Activated naive CD4-positive, alpha-beta T cell treated with anti-CD3 and anti-CD28 coated beads for 36 hours (primary cell): ENCODE data around the gene COPB1. TPM values are rescaled to one million over a fixed set of nuclear protein-coding genes. Genes with fewer than 3 reads are reported as not detected.

Source experiments
- CTCF ChIA-PET: fragments of 350-600 bp; sonication (Branson Sonifier 250); formaldehyde crosslinking; loops from one replicate; lab custom pipeline; 2021; ENCODE audit warnings: antibody characterized with exemption; lab: Charles Lee
- DNase-seq: peaks from one replicate; pipeline ENCODE4 v3.0.0-alpha.2; 2020
- H3K27ac Mint-ChIP-seq: one replicate; pipeline ENCODE4 v1.8.0; 2021; ENCODE audit warnings: mild to moderate bottlenecking, mixed read lengths
- H3K27me3 Mint-ChIP-seq: one replicate; pipeline ENCODE4 v1.8.0; 2021; ENCODE audit warnings: low read depth, mixed read lengths
- H3K36me3 Mint-ChIP-seq: one replicate; pipeline ENCODE4 v1.8.0; 2021; ENCODE audit warnings: low read depth, mixed read lengths
- H3K4me1 Mint-ChIP-seq: one replicate; pipeline ENCODE4 v1.8.0; 2021; ENCODE audit warnings: low read depth, mixed read lengths
- H3K4me3 Mint-ChIP-seq: one replicate; pipeline ENCODE4 v1.8.0; 2021; ENCODE audit warnings: mild to moderate bottlenecking, moderate library complexity, mixed read lengths
- H3K9me3 Mint-ChIP-seq: one replicate; pipeline ENCODE4 v1.8.0; 2021; ENCODE audit warnings: mixed read lengths
- intact Hi-C: fragments of 100-400 bp; cut with micrococcal nuclease; formaldehyde crosslinking; loops from one replicate; pipeline ENCODE4 v1.15.1; 2023
- total RNA-seq, 2 experiments: library from RNA; stranded (reverse); gene quantifications; one replicate each; pipeline ENCODE4 v1.2.3, GENCODE V29; 2021

The COPB1 gene
- total RNA-seq, 2 experiments from 2014 or later = 111 to 112 TPM

DNA sequence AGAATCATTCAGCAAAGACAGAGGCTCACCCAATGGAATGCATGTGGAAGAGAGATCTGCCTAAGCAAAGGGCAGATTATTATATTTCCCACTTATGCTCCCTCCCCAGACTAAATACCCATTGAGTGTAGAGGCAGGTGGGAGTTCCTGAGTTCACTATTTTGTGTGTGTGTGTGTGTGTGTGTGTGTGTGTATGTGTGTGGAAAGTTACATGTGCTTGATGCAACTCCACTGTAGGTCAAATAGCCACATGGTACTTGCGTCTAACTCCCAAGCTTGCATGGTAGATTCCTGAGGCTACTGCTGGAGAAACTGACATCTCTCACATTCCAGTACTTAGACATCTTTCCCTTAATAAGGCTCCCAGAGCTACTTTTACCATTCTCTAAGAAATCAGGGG, 3.4 kb upstream of the COPB1 start:
- CTCF ChIA-PET = interaction anchor here (0.9 to 1.0 kb wide), 2 partner anchors 404 to 405 kb away, joined by 3 read pairs; no protein-coding TSS in a partner anchor
- Mint-ChIP-seq H3K9me3 (no peaks in the 10 kb centered on the region), H3K4me1 (peaks cover 13% of the 10 kb centered on the region), H3K36me3 (peaks cover 29% of the 10 kb centered on the region), H3K27me3 (no peaks in the 10 kb centered on the region), H3K27ac (peak overlapping the region; percentile 69), H3K4me3 (no peak overlapping the region)
- no peak for DNase-seq
- intact Hi-C loops = no loop called here

DNA sequence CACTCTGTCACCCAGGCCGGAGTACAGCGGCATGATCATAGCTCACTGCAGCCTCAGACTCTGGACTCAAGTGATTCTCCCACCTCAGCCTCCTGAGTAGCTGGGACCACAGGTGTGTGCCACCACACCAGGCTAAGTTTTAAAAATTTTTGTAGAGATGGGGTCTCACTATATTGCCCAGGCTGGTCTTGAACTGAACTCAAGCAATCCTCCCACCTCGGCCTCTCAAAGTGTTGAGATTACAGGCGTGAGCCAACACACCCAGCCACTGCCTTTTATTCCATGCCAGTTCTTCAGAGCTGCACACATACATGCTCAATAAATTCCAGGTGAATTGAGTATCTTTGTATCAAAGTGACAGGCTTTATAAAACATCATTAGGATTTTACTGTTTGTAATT, 2.4 kb upstream of the COPB1 start:
- no peak for DNase-seq
- Mint-ChIP-seq H3K27ac (peak overlapping the region; percentile 41), H3K27me3 (no peaks in the 10 kb centered on the region), H3K4me1 (peaks cover 23% of the 10 kb centered on the region), H3K9me3 (no peaks in the 10 kb centered on the region), H3K4me3 (no peak overlapping the region), H3K36me3 (peaks cover 33% of the 10 kb centered on the region)
- intact Hi-C loops = no loop called here
- CTCF ChIA-PET = interaction anchor here (1.0 to 2.6 kb wide), 2 partner anchors 406 kb away, joined by 3 to 13 read pairs; no protein-coding TSS in a partner anchor

DNA sequence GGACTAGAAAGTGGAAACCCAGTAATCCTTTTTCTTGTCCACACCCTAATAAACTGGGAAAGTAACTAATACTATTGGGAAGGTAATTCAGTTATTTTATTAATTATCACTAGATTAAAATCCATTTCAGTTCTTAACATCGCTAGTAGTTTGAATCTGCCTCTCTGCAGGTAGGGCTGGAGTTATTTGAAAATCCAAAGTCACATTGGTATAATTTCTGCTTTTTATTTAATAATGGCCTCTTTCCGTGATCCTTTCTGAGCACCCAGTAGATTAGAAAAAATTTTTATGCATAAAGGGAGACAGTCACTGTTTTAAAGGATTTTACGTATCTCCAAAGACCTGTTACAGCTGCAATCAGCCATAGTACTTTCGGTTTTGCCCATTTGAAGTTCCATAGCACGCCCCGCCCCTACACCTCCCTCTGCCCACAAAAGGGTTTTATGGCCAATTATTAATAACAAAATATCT, 605 bp upstream of the COPB1 start:
- Mint-ChIP-seq H3K4me3 (peak overlapping the region; percentile 99), H3K27ac (peak overlapping the region; percentile 99), H3K27me3 (no peaks in the 10 kb centered on the region), H3K36me3 (peaks cover 30% of the 10 kb centered on the region), H3K4me1 (peaks cover 35% of the 10 kb centered on the region), H3K9me3 (no peaks in the 10 kb centered on the region)
- intact Hi-C loops = no loop called here
- CTCF ChIA-PET = interaction anchor here (0.5 to 2.6 kb wide), 3 partner anchors 20 to 408 kb away, joined by 3 to 13 read pairs (median 6); partner anchors contain the start of gene PSMA1
- DNase-seq = peak; percentile 68

DNA sequence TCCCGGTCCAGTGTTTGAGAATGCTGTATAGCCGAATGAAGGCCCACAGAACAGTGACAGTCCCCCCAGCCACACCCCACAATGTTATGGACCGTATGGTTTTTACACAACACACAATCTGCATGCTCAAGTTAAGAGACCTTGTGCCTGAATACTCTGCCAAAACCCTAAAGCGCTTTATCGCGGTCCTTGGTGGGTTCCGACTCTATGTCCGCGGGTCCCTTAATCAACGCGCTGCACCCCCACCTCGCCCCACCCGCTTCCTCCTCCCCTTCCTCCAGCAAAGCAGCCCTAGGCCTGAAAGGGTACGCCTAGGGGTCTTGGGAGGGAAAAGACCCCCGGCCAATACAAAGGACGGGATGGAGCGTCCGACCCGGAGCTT, 442 bp downstream of the COPB1 start:
- CTCF ChIA-PET = interaction anchor here (0.6 kb wide), 1 partner anchor 146 kb away, joined by 6 read pairs; no protein-coding TSS in a partner anchor
- Mint-ChIP-seq H3K36me3 (peaks cover 27% of the 10 kb centered on the region), H3K4me1 (peaks cover 40% of the 10 kb centered on the region), H3K4me3 (peak overlapping the region; percentile 99), H3K27ac (peak overlapping the region; percentile 99), H3K27me3 (no peaks in the 10 kb centered on the region), H3K9me3 (no peaks in the 10 kb centered on the region)
- intact Hi-C loops = loop anchor here (1.0 to 5.0 kb wide), 8 partner anchors 21 to 832 kb away; partner anchors contain the start of genes FAR1 and PSMA1
- DNase-seq = peak; percentile 34

DNA sequence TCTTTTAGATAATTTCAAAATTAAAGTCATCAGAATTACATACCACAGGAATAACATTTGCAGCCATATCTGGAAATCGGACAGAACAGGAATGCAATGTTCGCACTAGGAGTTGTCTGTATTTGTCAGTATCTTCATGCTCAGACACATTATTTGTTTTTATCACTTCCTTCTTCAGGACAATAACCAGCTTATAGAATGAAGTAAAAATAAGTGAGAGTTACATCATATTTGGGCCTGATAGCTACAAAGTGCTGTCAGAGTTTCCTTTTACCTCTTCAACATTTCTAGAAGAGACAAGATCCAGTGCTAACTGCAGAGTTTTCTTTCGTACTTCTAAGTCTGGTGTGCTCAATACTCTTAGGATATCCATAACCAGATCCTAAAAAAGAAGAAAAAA, 18.9 kb downstream of the COPB1 start:
- Mint-ChIP-seq H3K36me3 (peaks cover 36% of the 10 kb centered on the region), H3K4me1 (peaks cover 13% of the 10 kb centered on the region), H3K9me3 (no peaks in the 10 kb centered on the region), H3K27ac (peak overlapping the region; percentile 84), H3K4me3 (no peak overlapping the region), H3K27me3 (no peaks in the 10 kb centered on the region)
- intact Hi-C loops = loop anchor here (2.0 kb wide), 1 partner anchor 16 kb away; no protein-coding TSS in a partner anchor
- CTCF ChIA-PET = interaction anchor here (0.7 to 1.6 kb wide), 6 partner anchors 9 to 67 kb away, joined by 3 to 4 read pairs (median 3); no protein-coding TSS in a partner anchor
- DNase-seq = no peak

DNA sequence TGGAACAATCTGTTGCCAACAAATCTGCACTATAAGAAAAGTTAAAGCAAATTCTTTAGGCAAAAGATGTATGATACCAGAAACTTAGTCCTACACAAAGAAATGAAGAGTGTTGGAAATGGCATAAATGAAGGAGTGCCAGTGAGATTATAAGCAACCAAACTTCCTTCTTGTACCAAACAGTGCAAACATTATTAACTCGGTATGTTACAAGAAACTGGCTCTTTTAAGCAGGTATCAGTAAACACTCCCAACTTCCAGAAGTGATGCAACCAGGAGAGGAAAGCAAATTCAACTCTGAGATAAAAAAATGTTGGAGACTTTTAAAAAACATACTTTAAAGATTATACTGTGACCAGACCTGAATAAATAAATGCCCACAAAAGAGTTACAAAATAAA, 28.5 kb downstream of the COPB1 start:
- Mint-ChIP-seq H3K4me1 (peaks cover 46% of the 10 kb centered on the region), H3K4me3 (no peak overlapping the region)

DNA sequence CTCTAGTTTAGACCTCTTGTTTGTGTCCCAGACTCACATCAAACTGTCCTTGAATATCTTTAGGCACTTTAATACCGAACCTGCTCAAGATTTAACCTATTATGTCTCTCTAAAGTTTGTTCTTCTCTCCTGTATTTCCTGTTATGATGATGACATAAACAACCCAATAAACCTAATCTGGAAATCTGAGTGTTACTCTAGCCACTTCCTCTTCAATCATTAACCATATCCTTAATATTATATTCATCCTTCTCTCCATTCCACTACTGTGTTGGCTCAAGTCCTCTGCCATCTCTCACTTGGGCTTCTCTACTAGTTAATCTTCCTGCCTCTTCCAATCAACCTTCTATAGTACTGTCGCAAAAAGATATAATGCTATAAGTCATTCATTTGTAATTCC, 36.0 kb downstream of the COPB1 start:
- no peaks in the 10 kb centered on the region for H3K9me3 Mint-ChIP-seq
- no peak overlapping the region for H3K27ac Mint-ChIP-seq
- CTCF ChIA-PET = interaction anchor here (0.7 to 3.4 kb wide), 4 partner anchors 8 to 444 kb away, joined by 4 to 20 read pairs (median 10); no protein-coding TSS in a partner anchor
- no peak overlapping the region for H3K4me3 Mint-ChIP-seq
- H3K27me3 Mint-ChIP-seq = no peaks in the 10 kb centered on the region
- peaks cover 12% of the 10 kb centered on the region for H3K4me1 Mint-ChIP-seq
- intact Hi-C loops = loop anchor here (5.0 kb wide), 1 partner anchor 34 kb away; the partner anchor contains the start of gene COPB1
- DNase-seq = no peak
- H3K36me3 Mint-ChIP-seq = peaks cover 23% of the 10 kb centered on the region

More for the DNA sequence above, 28.5 kb downstream of the COPB1 start:
- H3K27ac Mint-ChIP-seq = no peak overlapping the region
- DNase-seq = no peak
- peaks cover 54% of the 10 kb centered on the region for H3K36me3 Mint-ChIP-seq
- no peaks in the 10 kb centered on the region for H3K27me3 Mint-ChIP-seq
- CTCF ChIA-PET = interaction anchor here (0.6 to 2.9 kb wide), 4 partner anchors 15 to 111 kb away, joined by 3 to 10 read pairs (median 6); no protein-coding TSS in a partner anchor
- intact Hi-C loops = no loop called here
- H3K9me3 Mint-ChIP-seq = no peaks in the 10 kb centered on the region

DNA sequence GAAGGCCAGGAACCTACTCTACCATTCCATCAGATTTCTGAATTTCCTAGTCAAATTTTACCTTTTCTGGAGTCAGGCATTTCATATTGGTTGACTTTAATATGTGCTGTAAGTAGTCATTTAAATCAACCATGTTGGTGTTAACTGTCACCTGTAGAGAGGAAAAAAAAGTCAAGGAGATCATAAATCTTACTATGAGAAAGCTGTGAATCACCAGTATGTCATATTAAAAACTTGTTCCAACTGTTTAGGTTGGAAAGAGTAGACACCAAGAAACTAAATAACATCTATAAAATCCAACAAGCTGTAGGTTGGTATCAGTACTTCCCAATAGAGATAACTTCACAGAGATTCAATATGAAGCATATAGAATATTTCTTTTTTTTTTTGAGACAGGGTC, 39.5 kb downstream of the COPB1 start:
- no peak for DNase-seq
- no peak overlapping the region for H3K27ac Mint-ChIP-seq
- peaks cover 18% of the 10 kb centered on the region for H3K36me3 Mint-ChIP-seq
- intact Hi-C loops = loop anchor here (5.0 kb wide), 1 partner anchor 37 kb away; the partner anchor contains the start of gene COPB1
- CTCF ChIA-PET = interaction anchor here (0.7 kb wide), 1 partner anchor 13 kb away, joined by 7 read pairs; no protein-coding TSS in a partner anchor
- H3K27me3 Mint-ChIP-seq = no peaks in the 10 kb centered on the region
- H3K4me1 Mint-ChIP-seq = peaks cover 5% of the 10 kb centered on the region
- H3K4me3 Mint-ChIP-seq = no peak overlapping the region
- no peaks in the 10 kb centered on the region for H3K9me3 Mint-ChIP-seq

DNA sequence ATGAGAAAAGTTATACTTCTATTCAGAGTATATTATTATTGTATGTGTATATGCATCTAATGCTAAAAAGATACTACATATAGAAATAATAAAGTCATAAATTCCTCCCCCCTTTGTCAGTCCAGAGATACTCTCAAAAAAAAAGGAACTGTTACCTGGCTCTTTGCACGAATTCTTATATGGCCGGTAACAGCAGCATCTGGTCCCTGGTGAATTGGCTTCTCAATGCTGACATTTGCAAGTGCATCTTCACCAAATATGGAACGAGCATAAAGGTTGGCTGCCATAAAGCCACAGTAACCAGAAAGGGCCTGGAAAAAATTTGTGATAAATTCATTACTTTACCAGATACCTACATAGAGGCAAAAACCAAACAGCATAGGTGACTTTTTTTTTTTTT, 41.2 kb downstream of the COPB1 start:
- Mint-ChIP-seq H3K36me3 (peaks cover 18% of the 10 kb centered on the region), H3K4me3 (no peak overlapping the region), H3K27me3 (no peaks in the 10 kb centered on the region), H3K9me3 (no peaks in the 10 kb centered on the region), H3K27ac (no peak overlapping the region), H3K4me1 (no peaks in the 10 kb centered on the region)
- CTCF ChIA-PET = interaction anchor here (6.5 kb wide), 1 partner anchor 154 kb away, joined by 138 read pairs; no protein-coding TSS in a partner anchor
- intact Hi-C loops = loop anchor here (5.0 to 10.0 kb wide), 2 partner anchors 501 to 684 kb away; no protein-coding TSS in a partner anchor
- no peak for DNase-seq

DNA sequence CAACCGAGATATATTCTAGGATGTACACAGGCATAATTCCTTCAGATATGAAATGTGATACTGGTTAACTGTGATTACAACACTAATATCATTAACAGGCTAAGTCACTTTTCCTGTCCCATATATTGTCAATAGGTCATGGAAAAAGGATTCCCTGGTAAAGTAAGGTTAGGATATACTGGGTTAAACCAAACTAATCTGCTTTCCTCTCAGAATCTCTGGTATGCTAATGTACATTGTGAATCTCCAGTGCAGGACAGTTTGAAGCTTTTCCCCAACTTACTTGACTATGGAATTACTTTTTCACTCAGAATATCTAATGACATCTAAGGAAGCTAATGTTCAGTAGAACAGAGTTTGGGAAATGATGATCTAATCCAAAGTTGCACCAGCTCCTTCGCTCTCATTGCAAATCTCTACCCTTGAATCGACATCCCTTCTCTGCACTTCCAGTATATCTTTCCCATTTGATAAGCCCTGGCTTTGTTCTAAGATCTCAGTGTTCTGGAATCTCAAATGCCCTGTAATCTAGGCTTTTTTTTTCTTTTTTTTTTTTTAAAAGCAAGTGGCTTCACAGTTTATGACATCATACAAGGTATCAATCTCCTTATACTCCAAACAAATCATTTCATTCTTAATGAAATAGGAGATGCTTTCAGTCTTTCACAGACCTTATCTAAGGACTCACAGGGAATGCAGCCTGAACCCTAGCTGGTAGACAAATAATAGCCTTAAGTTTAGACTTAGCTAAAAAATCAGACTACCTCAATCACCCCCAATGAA, 43.8 kb downstream of the COPB1 start:
- CTCF ChIA-PET = interaction anchor here (0.6 to 6.5 kb wide), 44 partner anchors 8 to 501 kb away, joined by 3 to 138 read pairs (median 4); no protein-coding TSS in a partner anchor
- intact Hi-C loops = loop anchor here (1.0 to 10.0 kb wide), 3 partner anchors 156 to 681 kb away; no protein-coding TSS in a partner anchor
- Mint-ChIP-seq H3K36me3 (peaks cover 14% of the 10 kb centered on the region), H3K4me1 (no peaks in the 10 kb centered on the region), H3K9me3 (no peaks in the 10 kb centered on the region), H3K27me3 (no peaks in the 10 kb centered on the region), H3K27ac (no peak overlapping the region), H3K4me3 (no peak overlapping the region)
- DNase-seq = no peak

DNA sequence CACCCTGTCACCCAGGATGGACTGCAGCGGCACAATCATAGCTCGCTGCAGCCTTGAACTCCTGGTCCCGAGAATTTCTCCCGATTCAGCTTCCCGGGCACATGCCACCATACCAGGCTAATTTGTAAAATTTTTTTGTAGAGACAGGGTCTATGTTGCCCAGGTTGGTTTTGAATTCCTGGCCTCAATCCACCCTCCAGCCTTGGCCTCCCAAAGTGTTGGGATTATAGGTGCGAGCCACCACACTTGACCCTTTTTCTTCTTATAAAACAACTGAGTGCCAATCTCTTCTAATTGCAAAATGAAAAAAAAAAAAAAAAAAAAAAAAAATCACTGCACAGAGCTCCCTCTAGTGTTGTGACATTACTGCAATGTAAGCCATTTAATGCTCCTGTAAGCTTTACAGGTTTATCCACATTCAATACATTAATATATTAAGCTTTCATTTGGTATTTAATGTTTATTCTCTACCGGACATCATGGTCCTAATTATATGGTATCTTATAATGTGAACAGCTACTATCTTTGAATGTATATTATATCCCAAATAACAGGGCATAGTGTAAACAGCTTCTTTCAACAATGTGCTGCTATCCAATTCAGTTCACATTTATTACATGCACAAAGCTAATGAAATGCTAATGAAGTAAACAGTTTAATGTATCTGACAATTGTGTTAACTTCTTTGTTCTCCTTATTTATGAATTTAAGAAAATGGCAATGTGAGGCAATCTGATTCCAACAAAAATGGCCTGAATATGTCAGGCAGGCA, 44.6 kb downstream of the COPB1 start:
- no peaks in the 10 kb centered on the region for H3K4me1 Mint-ChIP-seq
- no peaks in the 10 kb centered on the region for H3K9me3 Mint-ChIP-seq
- CTCF ChIA-PET = interaction anchor here (0.6 to 6.5 kb wide), 47 partner anchors 9 to 500 kb away, joined by 3 to 138 read pairs (median 3); no protein-coding TSS in a partner anchor
- H3K36me3 Mint-ChIP-seq = peaks cover 11% of the 10 kb centered on the region
- DNase-seq = no peak
- no peak overlapping the region for H3K4me3 Mint-ChIP-seq
- H3K27ac Mint-ChIP-seq = no peak overlapping the region
- intact Hi-C loops = loop anchor here (1.0 to 10.0 kb wide), 3 partner anchors 155 to 680 kb away; no protein-coding TSS in a partner anchor
- H3K27me3 Mint-ChIP-seq = no peaks in the 10 kb centered on the region
